ENCODE data around the gene PRICKLE2.

Gene PRICKLE2

DNA sequence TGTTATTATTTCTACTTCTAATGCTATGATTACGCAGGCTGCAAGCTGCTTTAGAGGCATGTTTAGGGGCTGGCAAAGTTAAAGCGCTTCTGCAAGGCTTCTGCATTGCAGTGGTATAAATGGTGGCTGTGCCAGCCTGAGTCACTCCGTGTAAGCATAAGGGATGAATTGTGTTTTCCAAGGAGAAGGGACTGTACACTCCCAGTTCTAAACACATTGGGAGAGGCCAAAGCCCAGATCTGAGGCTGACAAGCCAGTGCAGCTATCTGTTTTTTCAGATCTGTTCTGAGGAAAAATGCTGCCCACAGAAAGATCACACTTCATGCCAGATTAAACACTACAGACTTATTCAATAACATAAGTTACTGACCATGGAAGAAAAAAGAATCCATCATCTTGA is 83.8 kb downstream of the PRICKLE2 start:
- TF ChIP-seq, protein P1, sequence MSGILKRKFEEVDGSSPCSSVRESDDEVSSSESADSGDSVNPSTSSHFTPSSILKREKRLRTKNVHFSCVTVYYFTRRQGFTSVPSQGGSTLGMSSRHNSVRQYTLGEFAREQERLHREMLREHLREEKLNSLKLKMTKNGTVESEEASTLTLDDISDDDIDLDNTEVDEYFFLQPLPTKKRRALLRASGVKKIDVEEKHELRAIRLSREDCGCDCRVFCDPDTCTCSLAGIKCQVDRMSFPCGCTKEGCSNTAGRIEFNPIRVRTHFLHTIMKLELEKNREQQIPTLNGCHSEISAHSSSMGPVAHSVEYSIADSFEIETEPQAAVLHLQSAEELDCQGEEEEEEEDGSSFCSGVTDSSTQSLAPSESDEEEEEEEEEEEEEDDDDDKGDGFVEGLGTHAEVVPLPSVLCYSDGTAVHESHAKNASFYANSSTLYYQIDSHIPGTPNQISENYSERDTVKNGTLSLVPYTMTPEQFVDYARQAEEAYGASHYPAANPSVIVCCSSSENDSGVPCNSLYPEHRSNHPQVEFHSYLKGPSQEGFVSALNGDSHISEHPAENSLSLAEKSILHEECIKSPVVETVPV (CRISPR knock-in tag; IDR thresholded peaks at IDR 0.05): no peak
- no peak for TF ChIP-seq ZFP3 (CRISPR knock-in tag; IDR thresholded peaks at IDR 0.05)
- TF ChIP-seq SNAI2 (CRISPR knock-in tag; IDR thresholded peaks at IDR 0.05): no peak
- TF ChIP-seq ESRRG (CRISPR knock-in tag; IDR thresholded peaks at IDR 0.05): no peak
- no peak for TF ChIP-seq PPARA (CRISPR knock-in tag; IDR thresholded peaks at IDR 0.05; ENCODE audit: borderline replicate concordance)
- TF ChIP-seq ZNF8 (CRISPR knock-in tag; IDR thresholded peaks at IDR 0.05): no peak
- no peak for TF ChIP-seq CSDC2 (CRISPR knock-in tag; IDR thresholded peaks at IDR 0.05)
- TF ChIP-seq, protein P2, sequence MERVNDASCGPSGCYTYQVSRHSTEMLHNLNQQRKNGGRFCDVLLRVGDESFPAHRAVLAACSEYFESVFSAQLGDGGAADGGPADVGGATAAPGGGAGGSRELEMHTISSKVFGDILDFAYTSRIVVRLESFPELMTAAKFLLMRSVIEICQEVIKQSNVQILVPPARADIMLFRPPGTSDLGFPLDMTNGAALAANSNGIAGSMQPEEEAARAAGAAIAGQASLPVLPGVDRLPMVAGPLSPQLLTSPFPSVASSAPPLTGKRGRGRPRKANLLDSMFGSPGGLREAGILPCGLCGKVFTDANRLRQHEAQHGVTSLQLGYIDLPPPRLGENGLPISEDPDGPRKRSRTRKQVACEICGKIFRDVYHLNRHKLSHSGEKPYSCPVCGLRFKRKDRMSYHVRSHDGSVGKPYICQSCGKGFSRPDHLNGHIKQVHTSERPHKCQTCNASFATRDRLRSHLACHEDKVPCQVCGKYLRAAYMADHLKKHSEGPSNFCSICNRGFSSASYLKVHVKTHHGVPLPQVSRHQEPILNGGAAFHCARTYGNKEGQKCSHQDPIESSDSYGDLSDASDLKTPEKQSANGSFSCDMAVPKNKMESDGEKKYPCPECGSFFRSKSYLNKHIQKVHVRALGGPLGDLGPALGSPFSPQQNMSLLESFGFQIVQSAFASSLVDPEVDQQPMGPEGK (CRISPR knock-in tag; IDR thresholded peaks at IDR 0.05; ENCODE audit: borderline replicate concordance): no peak
- TF ChIP-seq RARB (CRISPR knock-in tag; IDR thresholded peaks at IDR 0.05): no peak
- TF ChIP-seq ZC3H10 (CRISPR knock-in tag; IDR thresholded peaks at IDR 0.05): no peak
- TF ChIP-seq ZNF565 (CRISPR knock-in tag; conservative IDR thresholded peaks at IDR 0.05; ENCODE audit: low read depth): no peak
- TF ChIP-seq CREB5 (CRISPR knock-in tag; IDR thresholded peaks at IDR 0.05; ENCODE audit: low read depth): no peak
- TF ChIP-seq TOX (CRISPR knock-in tag; IDR thresholded peaks at IDR 0.05; ENCODE audit: borderline replicate concordance): no peak
- TF ChIP-seq BACH2 (CRISPR knock-in tag; IDR thresholded peaks at IDR 0.05; ENCODE audit: borderline replicate concordance): no peak
- TF ChIP-seq TCF4 (CRISPR knock-in tag; IDR thresholded peaks at IDR 0.05; ENCODE audit: borderline replicate concordance): no peak
- no peak for TF ChIP-seq ISL1 (CRISPR knock-in tag; IDR thresholded peaks at IDR 0.05)
- TF ChIP-seq TSHZ2 (CRISPR knock-in tag; IDR thresholded peaks at IDR 0.05): no peak
- no peak for TF ChIP-seq ZNF70 (CRISPR knock-in tag; IDR thresholded peaks at IDR 0.05)
- TF ChIP-seq OSR1 (CRISPR knock-in tag; IDR thresholded peaks at IDR 0.05): no peak
- peak; percentile 46 for ATAC-seq

GRCh38 chr3:64140651-64141050 is 84.6 kb downstream of the PRICKLE2 start:
- TF ChIP-seq TOX (CRISPR knock-in tag; IDR thresholded peaks at IDR 0.05; ENCODE audit: borderline replicate concordance) (no peak), BACH2 (CRISPR knock-in tag; IDR thresholded peaks at IDR 0.05; ENCODE audit: borderline replicate concordance) (no peak), SNAI2 (CRISPR knock-in tag; IDR thresholded peaks at IDR 0.05) (no peak), ESRRG (CRISPR knock-in tag; IDR thresholded peaks at IDR 0.05) (no peak), ZC3H10 (CRISPR knock-in tag; IDR thresholded peaks at IDR 0.05) (no peak)
- TF ChIP-seq, protein P2 (CRISPR knock-in tag; IDR thresholded peaks at IDR 0.05; ENCODE audit: borderline replicate concordance): no peak
- ATAC-seq: no peak

GRCh38 chr3:64138656-64139375 is 86.5 kb downstream of the PRICKLE2 start:
- no peak for ATAC-seq
- no peak for TF ChIP-seq ZFP30 (CRISPR knock-in tag; IDR thresholded peaks at IDR 0.05)
- no peak for TF ChIP-seq ZNF565 (CRISPR knock-in tag; conservative IDR thresholded peaks at IDR 0.05; ENCODE audit: low read depth)
- TF ChIP-seq POU6F1 (CRISPR knock-in tag; IDR thresholded peaks at IDR 0.05; ENCODE audit: borderline replicate concordance, low read depth): no peak
- no peak for TF ChIP-seq ESRRG (CRISPR knock-in tag; IDR thresholded peaks at IDR 0.05)
- no peak for TF ChIP-seq GLIS3 (CRISPR knock-in tag; IDR thresholded peaks at IDR 0.05)
- TF ChIP-seq OSR1 (CRISPR knock-in tag; IDR thresholded peaks at IDR 0.05): no peak
- TF ChIP-seq SNAI2 (CRISPR knock-in tag; IDR thresholded peaks at IDR 0.05): no peak
- TF ChIP-seq, protein P1 (CRISPR knock-in tag; IDR thresholded peaks at IDR 0.05): no peak
- no peak for TF ChIP-seq ARNTL (CRISPR knock-in tag; IDR thresholded peaks at IDR 0.05; ENCODE audit: borderline replicate concordance, low read depth)
- no peak for TF ChIP-seq ZNF8 (CRISPR knock-in tag; IDR thresholded peaks at IDR 0.05)

Measured in SK-N-SH treated with all-trans-retinoic acid at 6 μM for 48 hours (cell line).